CD4-positive, alpha-beta T cell treated with Interleukin-17A for 4 hours (primary cell): ENCODE results near the gene ATG4A.
A peak's percentile ranks its signal among the peaks of the same experiment; 100 is the strongest.

Experiments
- DNase-seq: peaks from one replicate; pipeline ENCODE4 v3.0.0-alpha.2; 2020; ENCODE audit warnings: mixed read lengths

Gene ATG4A, protein sequence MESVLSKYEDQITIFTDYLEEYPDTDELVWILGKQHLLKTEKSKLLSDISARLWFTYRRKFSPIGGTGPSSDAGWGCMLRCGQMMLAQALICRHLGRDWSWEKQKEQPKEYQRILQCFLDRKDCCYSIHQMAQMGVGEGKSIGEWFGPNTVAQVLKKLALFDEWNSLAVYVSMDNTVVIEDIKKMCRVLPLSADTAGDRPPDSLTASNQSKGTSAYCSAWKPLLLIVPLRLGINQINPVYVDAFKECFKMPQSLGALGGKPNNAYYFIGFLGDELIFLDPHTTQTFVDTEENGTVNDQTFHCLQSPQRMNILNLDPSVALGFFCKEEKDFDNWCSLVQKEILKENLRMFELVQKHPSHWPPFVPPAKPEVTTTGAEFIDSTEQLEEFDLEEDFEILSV

DNA sequence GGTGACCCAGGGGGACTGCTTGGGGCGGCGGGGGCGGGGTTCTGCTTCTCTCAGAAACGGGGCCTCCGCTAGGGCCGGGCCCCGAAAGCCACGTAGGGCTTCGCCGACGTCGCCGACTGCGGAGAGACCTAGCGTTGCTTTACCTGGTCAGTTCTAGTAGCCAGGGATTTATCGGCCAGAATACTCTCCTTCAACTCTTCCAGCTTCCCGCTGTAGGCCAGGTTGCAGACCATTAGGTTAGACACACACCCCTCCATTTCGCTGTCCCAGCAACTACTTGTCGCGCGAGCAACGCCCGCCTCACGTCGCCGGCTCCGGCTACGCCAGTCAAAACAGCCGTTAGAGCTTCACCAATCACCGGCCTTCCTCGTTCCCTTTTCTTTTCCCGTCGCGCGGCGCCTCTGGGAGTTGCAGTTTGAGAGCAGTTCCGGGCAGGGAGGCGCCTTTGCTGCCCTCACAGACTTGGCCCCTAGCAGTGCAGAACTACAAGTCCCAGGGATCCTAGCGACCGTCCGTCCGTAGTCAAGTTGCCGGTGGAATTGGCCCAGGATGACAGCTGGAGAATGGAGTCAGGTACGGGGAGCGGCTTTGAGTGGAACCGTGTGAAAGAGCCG, at the start of gene ATG4A, which contains the start of gene PSMD10:
Gene ATG4A (plus strand): TSS at position 515 of the 614 bp plus-strand sequence. CDS start 49 bp downstream, at position 564.
Gene PSMD10 (minus strand): TSS at position 279 of the 614 bp plus-strand sequence. CDS start 22 bp downstream, at position 257.
- peak; percentile 85 for DNase-seq

GRCh38 chrX:108044554-108045256, 46.9 kb upstream of the ATG4A start, which contains the start of gene VSIG1:
TSS of gene VSIG1 (plus strand) at chrX:108045065. CDS start at chrX:108045131, 66 bp downstream.
- DNase-seq = no peak

DNA sequence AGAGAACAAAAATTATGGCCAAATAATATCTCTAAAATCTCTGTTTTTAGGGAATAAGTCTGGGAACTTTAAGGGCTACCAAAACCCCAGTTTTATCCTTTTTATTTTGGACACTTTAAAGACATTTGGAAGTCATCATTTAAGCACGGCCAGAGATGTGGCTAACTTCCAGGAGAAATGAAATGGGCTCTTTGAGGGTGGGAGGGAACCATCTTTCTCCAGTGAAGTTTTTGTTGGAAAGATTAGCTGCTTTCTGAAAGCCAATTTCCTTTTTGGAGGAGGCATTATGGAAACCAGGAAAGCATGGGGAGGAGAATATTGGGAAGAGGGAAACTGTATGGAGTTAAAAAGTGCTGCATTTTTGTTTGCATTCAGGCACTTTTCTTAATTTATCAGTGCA, 41.9 kb upstream of the ATG4A start:
- no peak for DNase-seq

- no peak for DNase-seq
Measured at GRCh38 chrX:108053218-108053617, 38.4 kb upstream of the ATG4A start.

DNA sequence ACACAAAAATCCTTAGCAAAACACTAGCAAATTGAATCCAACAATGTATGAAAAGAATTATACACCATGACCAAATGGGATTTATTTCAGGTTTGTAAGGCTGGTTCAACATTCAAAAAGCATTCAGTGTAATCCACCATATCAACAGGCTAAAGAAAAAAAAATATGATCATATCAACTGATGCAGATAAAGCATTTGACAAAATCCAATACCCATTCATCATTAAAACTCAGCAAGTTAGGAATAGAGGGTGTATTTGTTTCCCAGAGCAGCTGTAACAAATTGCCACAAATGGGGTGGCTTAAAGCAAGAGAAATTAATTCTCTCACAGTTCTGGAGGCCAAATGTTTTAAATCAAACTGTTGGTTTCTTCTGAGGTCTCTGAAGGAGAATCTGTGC, 36.0 kb upstream of the ATG4A start:
- DNase-seq = no peak

DNA sequence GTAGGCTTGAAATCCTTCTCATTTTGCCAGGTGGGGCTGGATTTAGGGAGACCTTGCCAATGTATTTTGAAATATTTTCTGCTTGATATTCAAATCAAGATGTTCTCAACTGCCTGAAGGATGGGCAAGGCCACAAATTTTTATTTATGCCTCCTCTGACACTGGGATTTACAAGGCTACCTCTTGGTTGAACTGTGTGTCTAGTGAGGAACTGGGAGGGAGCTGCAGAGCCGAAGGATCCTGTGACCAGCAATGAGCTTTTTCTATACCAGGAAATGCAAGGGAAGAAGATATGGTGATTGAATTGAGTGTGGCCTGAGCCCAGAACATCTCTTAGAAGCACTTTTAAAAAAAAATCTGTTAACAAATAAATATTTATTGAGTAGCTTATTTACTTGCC, 31.8 kb upstream of the ATG4A start:
- no peak for DNase-seq

GRCh38 chrX:108064001-108064400, 27.6 kb upstream of the ATG4A start:
- DNase-seq = no peak

- no peak for DNase-seq
Measured at GRCh38 chrX:108064613-108065012, 27.0 kb upstream of the ATG4A start.

GRCh38 chrX:108068121-108068520, 23.5 kb upstream of the ATG4A start:
- no peak for DNase-seq

- no peak for DNase-seq
Measured at GRCh38 chrX:108070891-108071290, 20.7 kb upstream of the ATG4A start.

GRCh38 chrX:108071578-108071977, 20.0 kb upstream of the ATG4A start:
- no peak for DNase-seq

- no peak for DNase-seq
Measured at GRCh38 chrX:108072746-108073145, 18.8 kb upstream of the ATG4A start.

DNA sequence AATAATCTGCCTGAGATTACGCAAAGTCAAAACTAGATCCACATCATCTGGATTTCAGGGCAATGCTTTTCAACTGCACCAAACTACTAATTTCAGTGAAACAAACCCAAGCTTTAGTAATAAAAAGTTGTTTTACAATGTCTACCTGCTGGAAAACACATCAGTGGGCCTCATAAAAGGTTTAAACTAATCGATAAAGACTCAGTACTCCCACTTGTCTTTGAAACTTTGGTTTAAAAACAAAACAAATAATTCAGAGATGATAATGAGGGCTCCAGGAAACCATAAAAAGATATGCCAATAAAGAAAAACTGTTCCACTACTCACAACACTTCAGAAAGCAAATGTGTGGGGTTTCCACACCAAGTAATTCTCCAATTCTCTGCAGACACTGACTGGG, 10.5 kb upstream of the ATG4A start:
- no peak for DNase-seq

DNA sequence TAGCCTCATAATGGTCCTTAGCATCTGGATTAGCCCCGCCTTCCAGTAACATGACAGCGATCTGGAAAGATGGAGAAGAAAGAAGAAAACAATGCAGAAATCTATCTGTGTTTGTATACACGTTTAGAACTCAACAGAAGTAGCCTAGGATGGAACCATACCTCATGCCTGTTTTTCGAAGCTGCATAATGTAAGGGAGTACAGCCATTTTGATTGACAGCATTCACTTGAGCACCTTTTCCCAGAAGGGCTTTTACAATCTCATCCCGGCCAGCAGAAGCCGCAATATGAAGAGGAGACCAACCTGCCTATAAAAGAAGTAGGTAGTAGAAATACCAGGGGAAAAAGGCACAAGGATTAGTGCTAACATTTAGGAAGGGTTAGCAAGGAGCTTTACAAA, 3.8 kb upstream of the ATG4A start:
- DNase-seq = no peak

DNA sequence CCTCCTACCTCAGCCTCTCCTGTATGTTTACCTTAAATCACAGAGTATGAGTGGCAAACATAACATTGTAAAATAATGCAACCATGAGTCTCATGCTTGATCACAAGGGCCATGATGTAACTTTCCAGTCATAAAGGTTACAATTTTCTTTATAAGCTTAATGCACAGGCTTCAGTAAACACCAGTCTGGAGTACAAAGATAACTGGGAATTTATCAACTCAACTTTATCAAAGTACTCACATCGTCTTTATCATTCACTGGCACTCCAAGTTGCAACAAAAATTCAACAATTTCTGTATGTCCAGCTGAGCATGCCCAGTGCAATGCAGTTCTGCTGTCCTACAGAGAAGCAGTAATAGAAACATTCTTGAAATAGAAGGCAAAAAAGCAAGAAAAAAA, 3.1 kb upstream of the ATG4A start:
- no peak for DNase-seq

DNA sequence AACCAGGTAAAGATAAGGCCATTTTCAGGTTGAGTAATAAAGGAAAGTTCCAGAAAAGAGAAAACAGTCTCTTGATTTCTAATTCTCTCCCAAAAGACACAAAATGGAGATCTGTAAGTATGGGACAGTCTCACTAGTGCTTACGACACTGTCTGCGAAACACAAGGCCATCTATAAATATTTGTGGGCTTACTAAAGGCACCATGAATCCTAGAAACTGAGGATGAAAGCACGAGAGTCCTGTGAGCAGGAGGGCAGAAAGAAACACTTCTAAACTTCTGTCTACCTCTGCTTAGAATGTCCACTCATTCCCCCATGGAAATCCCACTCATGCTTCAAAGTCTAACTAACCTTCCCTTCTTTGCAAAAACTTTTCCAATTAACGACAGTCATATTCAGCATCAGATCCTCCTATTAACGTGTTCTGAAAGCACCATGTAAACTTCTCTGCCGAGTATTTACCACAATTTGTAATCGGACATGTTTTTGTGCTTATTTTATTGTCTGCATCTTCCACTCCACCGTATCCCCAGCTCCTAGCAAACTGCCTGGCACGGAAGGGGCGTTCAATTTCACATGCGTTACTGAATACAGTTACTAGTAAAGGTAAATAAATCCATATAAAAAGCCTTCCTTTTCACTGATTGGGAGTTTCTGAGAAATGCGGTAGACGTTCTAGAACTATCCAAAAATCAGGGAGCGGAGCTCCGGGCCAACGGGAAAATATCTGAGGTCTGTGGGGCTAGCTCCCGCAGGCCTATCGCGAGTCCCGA, 901 bp upstream of the ATG4A start:
- no peak for DNase-seq

DNA sequence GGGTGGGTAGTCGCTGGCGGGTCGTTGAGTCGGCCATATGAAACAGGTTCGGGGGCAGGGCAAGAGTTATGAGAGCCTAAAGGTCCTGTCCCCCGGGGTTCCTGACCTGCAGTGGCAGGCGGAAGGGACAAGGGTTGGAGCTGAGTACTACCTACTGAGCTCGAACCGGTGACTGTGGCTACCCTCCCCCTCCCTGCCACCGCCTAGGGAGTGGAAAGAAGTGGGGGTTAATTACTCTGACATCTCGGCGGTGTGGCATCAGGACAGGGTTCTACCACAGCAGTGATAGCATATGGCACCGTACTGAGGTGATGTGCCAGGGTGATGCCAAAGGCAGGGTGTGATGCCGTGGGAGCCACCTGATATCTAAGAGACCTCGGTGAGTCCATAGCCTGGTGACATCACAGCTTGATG, 307 bp downstream of the ATG4A start:
- DNase-seq = no peak

GRCh38 chrX:108097380-108097779, 5.8 kb downstream of the ATG4A start:
- DNase-seq = no peak

DNA sequence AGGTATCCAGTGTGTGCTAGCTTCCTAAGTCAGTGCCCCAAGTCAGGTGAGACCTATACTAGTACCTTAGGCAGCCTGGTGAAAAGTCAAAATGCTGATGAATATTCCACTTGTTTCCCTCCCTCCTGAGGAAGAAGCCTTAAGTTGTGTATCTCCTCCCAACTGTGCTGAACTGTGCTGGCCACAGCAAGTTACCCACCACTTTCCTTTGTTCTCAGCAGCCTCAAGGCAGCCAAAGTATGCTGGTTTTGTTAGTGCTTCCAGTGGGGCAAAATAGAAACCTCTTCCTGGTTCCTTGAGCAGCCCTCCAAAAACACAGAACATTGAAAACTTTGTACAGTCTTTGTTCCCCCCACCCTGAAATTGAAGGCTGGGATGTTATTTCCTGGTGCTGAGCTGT, 13.9 kb downstream of the ATG4A start:
- DNase-seq = no peak

DNA sequence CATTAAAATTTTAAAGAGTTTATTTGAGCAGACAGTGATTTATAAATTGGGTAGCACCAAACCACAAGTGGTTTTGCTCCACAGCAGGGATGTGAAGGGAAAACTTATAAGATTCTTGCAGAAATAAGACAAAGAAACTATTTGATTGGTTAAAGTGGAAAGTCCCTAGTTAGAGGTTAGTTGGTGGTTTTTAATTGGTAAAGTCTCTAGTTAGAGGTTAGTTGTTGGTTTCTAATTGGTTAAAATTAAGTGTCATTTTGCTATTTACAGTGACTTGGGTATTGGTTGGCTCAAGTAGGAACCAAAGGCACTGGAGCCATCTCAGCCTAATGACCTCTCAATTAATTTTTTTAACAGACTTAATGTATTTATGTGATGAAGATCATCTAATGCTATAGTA, 23.0 kb downstream of the ATG4A start:
- DNase-seq = no peak

GRCh38 chrX:108117988-108118387, 26.4 kb downstream of the ATG4A start:
- DNase-seq = no peak

- DNase-seq = no peak
Measured at GRCh38 chrX:108121291-108121690, 29.7 kb downstream of the ATG4A start.

DNA sequence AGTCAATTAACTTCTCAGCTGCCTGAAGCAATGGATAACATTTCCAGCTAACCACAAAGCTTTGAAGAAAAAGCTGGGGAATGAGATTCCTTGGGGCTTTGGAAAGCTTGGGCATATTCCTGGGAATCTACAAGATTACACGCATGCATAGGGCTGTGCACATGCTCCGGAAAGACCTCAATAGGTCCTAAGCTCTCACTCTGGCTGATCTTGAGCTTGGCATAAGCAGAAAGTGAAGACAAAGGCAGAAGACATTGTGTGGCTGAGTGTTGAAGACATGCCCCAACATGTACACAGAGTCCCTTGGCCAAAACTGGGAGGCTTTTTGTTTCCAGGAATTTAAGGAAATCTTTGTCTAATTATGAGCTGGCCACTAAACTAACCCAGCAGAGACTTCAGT, 31.2 kb downstream of the ATG4A start:
- no peak for DNase-seq
